Suprapubic skin (tissue), 4 donors: ENCODE results near the gene KCNE3. TPM values are rescaled to one million over a fixed set of nuclear protein-coding genes. Genes with fewer than 3 reads are reported as not detected.
A peak's percentile ranks its signal among the peaks of the same experiment; 100 is the strongest.
"Not testable (repeated sequence)": the region's sequence is repeated elsewhere in the genome, so short reads cannot be mapped to it uniquely, and the experiment has no call there.

Experiments
- DNase-seq, 2 donors: peaks; one replicate each; pipeline ENCODE4 v3.0.0-alpha.2; 2019; ENCODE audit warnings: low spot score in 2 of 2
- H3K27ac ChIP-seq: fragments of 200-600 bp; sonication (generic); one replicate; pipeline ENCODE4 v1.5.1; 2019
- H3K27me3 ChIP-seq: fragments of 200-600 bp; sonication (generic); one replicate; pipeline ENCODE4 v1.5.1; 2019
- H3K36me3 ChIP-seq: fragments of 200-600 bp; sonication (generic); one replicate; pipeline ENCODE4 v1.5.1; 2019
- H3K4me1 ChIP-seq: fragments of 200-600 bp; sonication (generic); one replicate; pipeline ENCODE4 v1.5.1; 2019
- H3K4me3 ChIP-seq: fragments of 200-600 bp; sonication (generic); one replicate; pipeline ENCODE4 v1.5.1; 2019; ENCODE audit warnings: mild to moderate bottlenecking
- H3K9me3 ChIP-seq: fragments of 200-600 bp; sonication (generic); one replicate; pipeline ENCODE4 v1.5.1; 2019
- EP300 ChIP-seq: sonication (generic); formaldehyde crosslinking; IDR thresholded peaks from one replicate; pipeline ENCODE4 v1.6.1; 2017; ENCODE audit warnings: antibody characterized with exemption
- POLR2A ChIP-seq, 2 donors: fragments of 450-650 bp; IDR thresholded peaks; one replicate each; pipeline ENCODE4 v1.6.1; 2017; ENCODE audit warnings: antibody characterized with exemption in 2 of 2, mild to moderate bottlenecking in 2 of 2, moderate library complexity in 2 of 2
- POLR2AphosphoS5 ChIP-seq, 3 donors: sonication (generic); formaldehyde crosslinking; IDR thresholded peaks; one replicate each; pipeline ENCODE4 v1.6.1; 2017; ENCODE audit warnings: antibody characterized with exemption in 3 of 3
- WGBS: methylation state at CpG from one replicate; pipeline ENCODE4 v1.1.5; 2018; 5-methylcytosine and 5-hydroxymethylcytosine counted together
- total RNA-seq, 4 donors: library from RNA; depleted of rRNA; stranded (reverse); fragments of >200 nt; gene quantifications; one replicate each; pipeline ENCODE4 v1.1.0, GENCODE V29; 2016
- TF ChIP-seq, protein P1 (sequence below), 2 donors: fragments of 200-600 bp in 1 of 2; fragments of 450-650 bp in 1 of 2; sonication (generic) in 1 of 2; IDR thresholded peaks; one replicate each; pipeline ENCODE4 v1.5.1; 2016 to 2019; ENCODE audit warnings: antibody characterized with exemption in 2 of 2, mild to moderate bottlenecking in 1 of 2, moderate library complexity in 1 of 2

Gene KCNE3
- total RNA-seq, 4 donors from 2014 or later: 0.17 to 2.0 (median 0.26) TPM

DNA sequence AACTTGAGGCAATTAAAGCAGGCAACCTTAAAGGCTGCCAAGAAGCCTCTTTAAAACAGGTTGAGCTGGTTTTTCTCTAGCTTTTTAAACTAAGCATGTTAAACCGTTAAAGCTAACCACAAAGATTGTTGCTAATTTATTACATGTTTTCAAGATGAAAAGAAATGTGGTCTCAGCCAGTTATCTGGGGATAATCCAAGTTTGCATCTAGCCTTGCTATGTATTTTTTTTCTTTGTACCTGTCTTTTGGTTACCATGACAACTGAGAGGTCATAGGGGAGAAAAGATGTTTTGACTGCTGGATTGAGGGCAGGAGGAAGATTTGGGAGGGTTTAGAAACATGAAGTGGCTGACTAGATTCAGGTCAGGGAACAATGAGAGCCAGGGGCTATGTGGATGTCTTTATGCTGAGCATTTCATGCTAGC, 50.0 kb downstream of the KCNE3 start:
- H3K4me1 ChIP-seq: peaks cover 28% of the 10 kb centered on the region
- WGBS: 14% methylated on average over 1 of the region's 1 CpG
- H3K27me3 ChIP-seq: peaks cover 4% of the 10 kb centered on the region
- H3K4me3 ChIP-seq: no peak overlapping the region
- TF ChIP-seq, protein P1, sequence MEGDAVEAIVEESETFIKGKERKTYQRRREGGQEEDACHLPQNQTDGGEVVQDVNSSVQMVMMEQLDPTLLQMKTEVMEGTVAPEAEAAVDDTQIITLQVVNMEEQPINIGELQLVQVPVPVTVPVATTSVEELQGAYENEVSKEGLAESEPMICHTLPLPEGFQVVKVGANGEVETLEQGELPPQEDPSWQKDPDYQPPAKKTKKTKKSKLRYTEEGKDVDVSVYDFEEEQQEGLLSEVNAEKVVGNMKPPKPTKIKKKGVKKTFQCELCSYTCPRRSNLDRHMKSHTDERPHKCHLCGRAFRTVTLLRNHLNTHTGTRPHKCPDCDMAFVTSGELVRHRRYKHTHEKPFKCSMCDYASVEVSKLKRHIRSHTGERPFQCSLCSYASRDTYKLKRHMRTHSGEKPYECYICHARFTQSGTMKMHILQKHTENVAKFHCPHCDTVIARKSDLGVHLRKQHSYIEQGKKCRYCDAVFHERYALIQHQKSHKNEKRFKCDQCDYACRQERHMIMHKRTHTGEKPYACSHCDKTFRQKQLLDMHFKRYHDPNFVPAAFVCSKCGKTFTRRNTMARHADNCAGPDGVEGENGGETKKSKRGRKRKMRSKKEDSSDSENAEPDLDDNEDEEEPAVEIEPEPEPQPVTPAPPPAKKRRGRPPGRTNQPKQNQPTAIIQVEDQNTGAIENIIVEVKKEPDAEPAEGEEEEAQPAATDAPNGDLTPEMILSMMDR (IDR thresholded peaks at IDR 0.05): no peak
- DNase-seq: no peak
- no peaks in the 10 kb centered on the region for H3K9me3 ChIP-seq
- H3K36me3 ChIP-seq: no peaks in the 10 kb centered on the region
- H3K27ac ChIP-seq: peak overlapping the region; percentile 81

DNA sequence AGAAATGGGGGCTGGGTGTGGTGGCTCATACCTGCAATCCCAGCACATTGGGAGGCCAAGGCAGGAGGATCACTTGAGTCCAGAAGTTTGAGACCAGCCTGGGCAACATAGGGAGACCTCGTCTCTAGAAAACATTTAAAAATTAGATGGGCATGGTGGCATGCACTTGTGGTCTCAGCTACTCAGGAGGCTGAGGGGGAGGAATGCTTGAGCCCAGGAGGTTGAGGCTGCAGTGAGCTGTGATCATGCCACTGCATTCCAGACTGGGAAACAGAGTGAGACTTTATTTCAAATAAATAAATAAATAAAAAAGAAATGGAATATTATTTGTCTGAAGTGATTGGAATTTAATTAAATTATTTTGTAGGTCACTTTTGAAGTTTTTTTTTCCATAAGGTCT, 50.4 kb downstream of the KCNE3 start:
- not testable (repeated sequence) for H3K9me3 ChIP-seq, H3K27ac ChIP-seq, H3K27me3 ChIP-seq, H3K36me3 ChIP-seq, H3K4me3 ChIP-seq, DNase-seq
- WGBS: 60% methylated on average over 1 of the region's 1 CpG
- H3K4me1 ChIP-seq: peaks cover 28% of the 10 kb centered on the region

DNA sequence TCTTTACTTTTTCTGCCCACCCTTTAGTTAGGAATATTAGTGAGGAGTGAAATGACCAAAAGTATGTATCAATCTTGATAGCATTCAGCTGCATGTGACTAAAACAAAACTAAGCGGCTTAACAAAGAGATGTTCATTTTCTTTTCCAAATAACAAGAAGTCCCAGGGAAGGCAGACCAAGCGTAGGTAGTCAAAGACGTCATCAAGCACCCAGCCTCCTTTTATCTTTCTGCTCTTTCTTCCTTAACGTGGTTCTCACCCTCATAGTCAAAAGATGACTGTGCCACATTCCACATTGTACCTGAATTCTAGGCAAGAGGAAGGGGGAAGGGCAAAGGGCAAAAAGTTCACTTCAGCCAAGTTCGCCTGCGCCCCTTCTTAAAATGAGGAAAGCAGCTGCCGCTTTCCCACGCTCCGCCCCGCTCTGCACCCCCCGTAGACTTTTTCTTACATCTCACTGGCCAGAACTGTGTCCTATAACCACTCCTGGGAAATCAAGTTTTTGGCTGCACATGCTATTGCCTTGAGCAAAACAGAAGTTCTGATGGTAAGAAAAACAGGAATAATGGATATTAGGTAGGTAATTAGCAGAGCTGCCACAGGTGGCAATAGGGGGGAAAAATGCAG, 54.5 kb downstream of the KCNE3 start:
- H3K4me1 ChIP-seq: peaks cover 12% of the 10 kb centered on the region
- H3K36me3 ChIP-seq: no peaks in the 10 kb centered on the region
- H3K27ac ChIP-seq: no peak overlapping the region
- no peak for TF ChIP-seq EP300
- TF ChIP-seq POLR2A (IDR thresholded peaks at IDR 0.05): no peak
- TF ChIP-seq POLR2AphosphoS5 (IDR thresholded peaks at IDR 0.05): no peak
- TF ChIP-seq, protein P1 (IDR thresholded peaks at IDR 0.05): no peak
- DNase-seq: no peak
- H3K9me3 ChIP-seq: no peaks in the 10 kb centered on the region
- H3K4me3 ChIP-seq: no peak overlapping the region
- WGBS: 56% methylated on average over 11 of the region's 11 CpGs
- H3K27me3 ChIP-seq: peaks cover 4% of the 10 kb centered on the region

DNA sequence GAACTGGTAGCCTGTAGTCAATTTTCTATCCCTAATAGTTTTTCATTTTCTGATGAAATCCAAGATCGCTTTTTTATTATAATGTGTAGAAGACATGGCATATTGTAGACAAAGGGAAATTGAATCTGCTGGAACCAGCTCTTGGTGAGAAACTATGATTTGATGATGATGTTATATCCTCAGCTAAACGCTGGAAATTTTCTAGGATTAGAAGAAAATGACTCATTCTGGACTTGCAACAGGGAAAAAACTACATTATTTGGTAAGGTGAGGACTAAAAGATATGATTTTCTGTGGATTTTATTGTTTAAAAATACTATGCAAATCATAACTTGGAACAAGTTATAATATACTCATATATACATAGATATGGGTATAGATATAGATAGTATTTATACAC, 55.0 kb downstream of the KCNE3 start:
- no peaks in the 10 kb centered on the region for H3K36me3 ChIP-seq
- 77% methylated on average over 2 of the region's 2 CpGs for WGBS
- H3K27ac ChIP-seq: no peak overlapping the region
- H3K9me3 ChIP-seq: no peaks in the 10 kb centered on the region
- no peak overlapping the region for H3K4me3 ChIP-seq
- TF ChIP-seq, protein P1 (IDR thresholded peaks at IDR 0.05): no peak
- no peak for TF ChIP-seq POLR2A (IDR thresholded peaks at IDR 0.05)
- no peak for TF ChIP-seq POLR2AphosphoS5 (IDR thresholded peaks at IDR 0.05)
- TF ChIP-seq EP300: no peak
- peaks cover 7% of the 10 kb centered on the region for H3K4me1 ChIP-seq
- peaks cover 4% of the 10 kb centered on the region for H3K27me3 ChIP-seq
- DNase-seq: no peak

DNA sequence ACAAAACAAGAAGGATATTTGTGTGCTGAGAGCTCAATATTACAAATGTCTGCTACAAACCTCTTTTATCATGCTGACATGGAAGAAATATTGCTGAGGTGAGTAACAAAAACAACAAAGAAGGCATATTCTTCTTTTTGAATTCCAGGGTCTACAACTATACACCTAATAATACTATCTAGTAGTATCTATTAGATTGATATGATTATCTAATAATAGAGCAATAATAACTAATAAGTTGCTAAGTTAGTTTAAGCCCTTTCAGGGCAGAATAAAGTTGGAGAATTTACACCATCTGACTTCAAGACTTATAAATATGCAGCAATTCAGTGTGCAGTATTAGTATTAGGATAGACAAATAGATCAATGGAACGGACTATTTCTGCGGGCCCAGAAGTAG, 57.7 kb downstream of the KCNE3 start:
- Histone ChIP-seq H3K4me1 (no peaks in the 10 kb centered on the region), H3K27ac (no peak overlapping the region), H3K4me3 (no peak overlapping the region), H3K27me3 (peaks cover 4% of the 10 kb centered on the region), H3K9me3 (no peaks in the 10 kb centered on the region), H3K36me3 (no peaks in the 10 kb centered on the region)
- DNase-seq: no peak
- 97% methylated on average over 2 of the region's 2 CpGs for WGBS
- TF ChIP-seq, protein P1 (IDR thresholded peaks at IDR 0.05): no peak
- no peak for TF ChIP-seq EP300
- no peak for TF ChIP-seq POLR2A (IDR thresholded peaks at IDR 0.05)
- no peak for TF ChIP-seq POLR2AphosphoS5 (IDR thresholded peaks at IDR 0.05)

Other genes starting within 250 kb of the KCNE3 start
- under 1 TPM in 1 of 4 donors, not detected in 3; 0.42 TPM for gene P4HA3, start 155.9 kb downstream of the KCNE3 start, total RNA-seq
- gene PGM2L1, start 69.1 kb downstream of the KCNE3 start, total RNA-seq: 1 to 10 TPM in 3 of 4 donors, under 1 TPM in 1; 0.91 to 3.9 (median 2.0) TPM
- gene LIPT2, start 26.2 kb upstream of the KCNE3 start, total RNA-seq: 10 to 100 TPM in 1 of 4 donors, 1 to 10 TPM in 3; 5.1 to 10.6 (median 7.6) TPM
- gene POLD3, start 125.0 kb upstream of the KCNE3 start, total RNA-seq: 10 to 100 TPM; 10.9 to 26.6 (median 14.7) TPM